Glutamatergic neuron (in vitro differentiated cells): ENCODE results near the gene FHOD3. TPM values are rescaled to one million over a fixed set of nuclear protein-coding genes. Genes with fewer than 3 reads are reported as not detected.
A peak's percentile ranks its signal among the peaks of the same experiment; 100 is the strongest.

Experiments used
- DNase-seq: peaks from one replicate; pipeline ENCODE4 v3.0.0; 2022
- H3K27ac Mint-ChIP-seq: one replicate; pipeline ENCODE4 v1.8.0; 2020; ENCODE audit warnings: mild to moderate bottlenecking, mixed read lengths, inconsistent platforms; ENCODE audit not compliant: unreplicated experiment
- H3K27me3 Mint-ChIP-seq: one replicate; pipeline ENCODE4 v1.8.0; 2020; ENCODE audit warnings: mild to moderate bottlenecking, moderate library complexity, mixed read lengths, inconsistent platforms; ENCODE audit not compliant: unreplicated experiment
- H3K36me3 Mint-ChIP-seq: one replicate; pipeline ENCODE4 v1.8.0; 2020; ENCODE audit warnings: mild to moderate bottlenecking, mixed read lengths, inconsistent platforms; ENCODE audit not compliant: unreplicated experiment
- H3K4me1 Mint-ChIP-seq: one replicate; pipeline ENCODE4 v1.8.0; 2020; ENCODE audit warnings: mild to moderate bottlenecking, low read depth, mixed read lengths, inconsistent platforms; ENCODE audit not compliant: unreplicated experiment
- H3K4me3 Mint-ChIP-seq: one replicate; pipeline ENCODE4 v1.8.0; 2020; ENCODE audit warnings: mild to moderate bottlenecking, mixed read lengths, inconsistent platforms; ENCODE audit not compliant: unreplicated experiment
- H3K9me3 Mint-ChIP-seq: one replicate; pipeline ENCODE4 v1.8.0; 2020; ENCODE audit warnings: mild to moderate bottlenecking, moderate library complexity, mixed read lengths, inconsistent platforms; ENCODE audit not compliant: unreplicated experiment
- total RNA-seq: library from RNA; stranded (reverse); fragmentation: NEBNext Ultra II Directional; extraction: Animal tissue kit (Norgen Biotek cat#: 25700); gene quantifications from one replicate; pipeline ENCODE4 v1.2.1, GENCODE V29; 2021; ENCODE audit not compliant: unreplicated experiment
- TF ChIP-seq, protein P1 (sequence below): fragments of 200-600 bp; sonication (generic); IDR thresholded peaks from one replicate; pipeline ENCODE4 v1.5.0; 2021; ENCODE audit not compliant: partially characterized antibody, unreplicated experiment

The FHOD3 gene
- total RNA-seq, 1 donor from 2014 or later: 21.2 TPM

DNA sequence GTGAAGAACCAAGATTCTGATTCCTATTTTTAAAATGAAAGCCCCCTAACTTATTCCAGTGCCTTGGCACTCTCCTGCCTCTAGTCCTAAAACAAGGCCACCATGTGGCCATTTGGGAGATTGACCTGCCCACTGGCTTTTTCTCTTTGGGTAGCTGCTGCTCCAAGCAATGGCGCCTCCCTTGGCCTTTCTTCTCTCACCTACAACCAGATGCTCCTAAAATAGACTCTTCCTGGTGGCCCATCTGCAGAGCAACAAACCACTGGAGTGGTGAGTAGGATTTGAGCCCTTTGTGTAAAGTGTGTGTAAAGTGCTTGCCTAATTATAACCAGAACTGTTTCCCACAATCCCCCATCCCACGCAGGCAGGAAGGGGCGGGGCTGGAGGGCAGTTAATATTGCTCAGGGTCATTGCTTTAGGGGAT, 114.2 kb downstream of the FHOD3 start:
- TF ChIP-seq, protein P1, sequence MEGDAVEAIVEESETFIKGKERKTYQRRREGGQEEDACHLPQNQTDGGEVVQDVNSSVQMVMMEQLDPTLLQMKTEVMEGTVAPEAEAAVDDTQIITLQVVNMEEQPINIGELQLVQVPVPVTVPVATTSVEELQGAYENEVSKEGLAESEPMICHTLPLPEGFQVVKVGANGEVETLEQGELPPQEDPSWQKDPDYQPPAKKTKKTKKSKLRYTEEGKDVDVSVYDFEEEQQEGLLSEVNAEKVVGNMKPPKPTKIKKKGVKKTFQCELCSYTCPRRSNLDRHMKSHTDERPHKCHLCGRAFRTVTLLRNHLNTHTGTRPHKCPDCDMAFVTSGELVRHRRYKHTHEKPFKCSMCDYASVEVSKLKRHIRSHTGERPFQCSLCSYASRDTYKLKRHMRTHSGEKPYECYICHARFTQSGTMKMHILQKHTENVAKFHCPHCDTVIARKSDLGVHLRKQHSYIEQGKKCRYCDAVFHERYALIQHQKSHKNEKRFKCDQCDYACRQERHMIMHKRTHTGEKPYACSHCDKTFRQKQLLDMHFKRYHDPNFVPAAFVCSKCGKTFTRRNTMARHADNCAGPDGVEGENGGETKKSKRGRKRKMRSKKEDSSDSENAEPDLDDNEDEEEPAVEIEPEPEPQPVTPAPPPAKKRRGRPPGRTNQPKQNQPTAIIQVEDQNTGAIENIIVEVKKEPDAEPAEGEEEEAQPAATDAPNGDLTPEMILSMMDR: peak; percentile 63
- H3K4me1 Mint-ChIP-seq: peaks cover 1% of the 10 kb centered on the region
- peaks cover 3% of the 10 kb centered on the region for H3K27me3 Mint-ChIP-seq
- peak; percentile 43 for DNase-seq
- H3K27ac Mint-ChIP-seq: no peak overlapping the region
- no peak overlapping the region for H3K4me3 Mint-ChIP-seq
- H3K9me3 Mint-ChIP-seq: no peaks in the 10 kb centered on the region
- H3K36me3 Mint-ChIP-seq: no peaks in the 10 kb centered on the region

- peaks cover 3% of the 10 kb centered on the region for H3K27me3 Mint-ChIP-seq
- H3K36me3 Mint-ChIP-seq: no peaks in the 10 kb centered on the region
- DNase-seq: no peak
- no peaks in the 10 kb centered on the region for H3K9me3 Mint-ChIP-seq
- TF ChIP-seq, protein P1: no peak
- H3K4me1 Mint-ChIP-seq: no peaks in the 10 kb centered on the region
- H3K4me3 Mint-ChIP-seq: no peak overlapping the region
- no peak overlapping the region for H3K27ac Mint-ChIP-seq
Observed at GRCh38 chr18:36412778-36413177, 115.3 kb downstream of the FHOD3 start.

GRCh38 chr18:36415171-36415570, 117.7 kb downstream of the FHOD3 start:
- Mint-ChIP-seq H3K4me1 (no peaks in the 10 kb centered on the region), H3K9me3 (no peaks in the 10 kb centered on the region), H3K27me3 (no peaks in the 10 kb centered on the region), H3K27ac (no peak overlapping the region), H3K36me3 (no peaks in the 10 kb centered on the region), H3K4me3 (no peak overlapping the region)
- no peak for DNase-seq
- TF ChIP-seq, protein P1: no peak

DNA sequence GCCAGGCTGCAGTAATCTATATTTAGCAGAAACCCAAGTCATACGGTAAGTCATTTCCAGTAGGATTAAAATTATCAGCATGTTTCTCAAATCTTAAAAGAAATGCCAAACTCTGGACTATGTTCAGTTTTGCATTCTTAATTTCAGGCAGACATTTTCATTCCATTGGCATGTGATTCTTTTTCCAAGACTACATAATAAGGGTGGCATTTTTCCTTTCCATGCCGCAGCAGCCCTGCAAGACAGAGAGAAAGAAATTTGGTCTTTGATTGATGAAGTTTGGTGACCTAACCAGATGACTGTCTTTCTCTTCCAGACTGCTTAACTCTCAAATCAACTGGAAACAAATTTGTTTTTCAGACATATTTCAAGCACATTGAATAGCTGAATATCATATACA, 118.1 kb downstream of the FHOD3 start:
- H3K4me3 Mint-ChIP-seq: no peak overlapping the region
- H3K27me3 Mint-ChIP-seq: no peaks in the 10 kb centered on the region
- no peaks in the 10 kb centered on the region for H3K36me3 Mint-ChIP-seq
- H3K9me3 Mint-ChIP-seq: no peaks in the 10 kb centered on the region
- no peak overlapping the region for H3K27ac Mint-ChIP-seq
- DNase-seq: no peak
- TF ChIP-seq, protein P1: no peak
- no peaks in the 10 kb centered on the region for H3K4me1 Mint-ChIP-seq

DNA sequence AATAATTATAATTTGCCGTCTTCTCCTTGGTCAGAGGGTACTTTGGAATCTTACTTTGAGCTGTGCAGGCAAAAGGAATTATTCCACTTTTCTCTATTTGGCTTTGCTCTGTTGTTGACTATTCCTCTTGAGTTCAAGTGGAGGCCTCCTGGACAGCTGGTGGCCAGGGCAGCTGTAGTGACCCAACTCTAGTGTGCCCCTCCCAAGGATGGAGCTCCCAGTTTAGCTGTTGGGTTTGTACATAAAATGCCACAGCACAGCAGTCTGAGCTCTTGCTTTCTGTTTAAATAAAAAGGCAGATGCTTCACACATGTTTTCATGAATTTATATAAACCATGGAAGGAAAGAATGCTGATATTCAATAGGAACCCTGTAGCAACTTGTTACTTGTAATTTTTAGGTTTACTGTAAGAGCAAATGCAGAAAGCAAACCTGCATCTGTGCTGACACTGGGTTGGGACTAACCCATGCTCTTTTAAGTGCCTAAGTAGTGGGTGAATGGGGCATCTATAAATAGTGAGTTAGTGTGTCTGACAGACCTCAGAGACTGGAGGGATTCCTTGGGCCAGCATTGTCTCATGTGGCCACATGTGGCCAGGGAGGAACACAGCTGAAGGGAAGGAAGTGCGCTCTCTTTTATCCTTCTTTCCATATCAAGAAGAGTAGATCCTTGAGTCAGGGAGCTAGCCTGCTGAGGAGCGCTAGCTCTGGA, 121.8 kb downstream of the FHOD3 start:
- DNase-seq: no peak
- H3K9me3 Mint-ChIP-seq: no peaks in the 10 kb centered on the region
- TF ChIP-seq, protein P1: no peak
- H3K27me3 Mint-ChIP-seq: no peaks in the 10 kb centered on the region
- H3K27ac Mint-ChIP-seq: no peak overlapping the region
- H3K4me3 Mint-ChIP-seq: no peak overlapping the region
- H3K4me1 Mint-ChIP-seq: no peaks in the 10 kb centered on the region
- H3K36me3 Mint-ChIP-seq: no peaks in the 10 kb centered on the region
